Measurements from ENCODE around the gene SRSF11. TPM values are rescaled to one million over a fixed set of nuclear protein-coding genes. Genes with fewer than 3 reads are reported as not detected.

The SRSF11 gene
- total and polyA plus RNA-seq, 2 of the 4 experiments (the other 2 are of a cell fraction): 94.5 to 149 TPM

- no peak overlapping the region for H4K8ac ChIP-seq (ENCODE audit: low read depth in 2 of 2, low read length in 2 of 2)
- peaks cover 9% of the 10 kb centered on the region in 2 experiments; a peak in 3 of 4 replicates for H3K79me1 ChIP-seq (ENCODE audit: low read depth in 1 of 2, low read length in 2 of 2)
- no peaks in the 10 kb centered on the region for H3K9me1 ChIP-seq (ENCODE audit: insufficient read depth, low read length)
- H3K4ac ChIP-seq (ENCODE audit: low read depth, low read length): no peak overlapping the region
- in situ Hi-C loops (cut with MboI; ENCODE audit: low sequenced_read_pairs): loop anchor here (10.0 kb wide), 1 partner anchor 807 kb away; no protein-coding TSS in a partner anchor
- H2BK20ac ChIP-seq (ENCODE audit: low read depth, low read length): no peak overlapping the region
- H3K23ac ChIP-seq (ENCODE audit: low read depth, low read length): no peak overlapping the region
- no peak overlapping the region for H4K91ac ChIP-seq (ENCODE audit: insufficient read depth, low read depth, low read length)
- H2AK5ac ChIP-seq (ENCODE audit: low read depth, low read length): no peak overlapping the region
- H3K18ac ChIP-seq (ENCODE audit: low read depth, low read length): no peak overlapping the region
- no peak overlapping the region for H3K4me2 ChIP-seq (ENCODE audit: low read depth, low read length)
- dilution Hi-C loops (cut with HindIII; ENCODE audit: low sequenced_read_pairs, unreplicated experiment): no loop called here
- BruUV-seq (replicated peaks): no TSS peak
- H4K5ac ChIP-seq (ENCODE audit: low read depth, low read length): no peak overlapping the region
- CTCF ChIA-PET: no interaction called here
- no peak overlapping the region for H2BK5ac ChIP-seq (ENCODE audit: low read depth, low read length, poor library complexity, severe bottlenecking)
- no peak for DNase-seq
- H3K27me3 ChIP-seq (ENCODE audit: control insufficient read depth, insufficient read depth, low read length): no peaks in the 10 kb centered on the region
- ATAC-seq (ENCODE audit: low read depth): no peak
- H3K36me3 ChIP-seq (ENCODE audit: control insufficient read depth, insufficient read depth, low read length): peaks cover 46% of the 10 kb centered on the region
- POLR2A ChIA-PET (ENCODE audit: unreplicated experiment): no interaction called here
- no peak overlapping the region for H3K4me3 ChIP-seq (ENCODE audit: insufficient read depth, low read depth, low read length)
- no peak overlapping the region for H3K14ac ChIP-seq (replicated peaks; ENCODE audit: low read depth, low read length)
- no peak overlapping the region for H3K56ac ChIP-seq (ENCODE audit: extremely low read depth, insufficient read depth, low read length)
- no peaks in the 10 kb centered on the region for H3K9me3 ChIP-seq (ENCODE audit: control insufficient read depth, insufficient read depth, low read length)
- H2AK9ac ChIP-seq (replicated peaks; ENCODE audit: low read depth, low read length, poor library complexity): no peak overlapping the region
- no peak overlapping the region for H3K9ac ChIP-seq (ENCODE audit: low read depth, low read length)
- no peaks in the 10 kb centered on the region for H3K4me1 ChIP-seq (ENCODE audit: control insufficient read depth, insufficient read depth, low read length)
- H2AFZ ChIP-seq (replicated peaks; ENCODE audit: low read length, poor library complexity): no peak overlapping the region
- TF ChIP-seq POLR2A (IDR thresholded peaks at IDR 0.05; ENCODE audit: low read depth, low read length): no peak
- no peak for TF ChIP-seq RCOR1 (IDR thresholded peaks at IDR 0.05; ENCODE audit: insufficient replicate concordance, low read length)
- TF ChIP-seq MXI1 (IDR thresholded peaks at IDR 0.05; ENCODE audit: borderline replicate concordance, low read depth, low read length): no peak
- TF ChIP-seq ELK1 (IDR thresholded peaks at IDR 0.05; ENCODE audit: borderline replicate concordance, low read depth, low read length): no peak
- TF ChIP-seq, protein P1, sequence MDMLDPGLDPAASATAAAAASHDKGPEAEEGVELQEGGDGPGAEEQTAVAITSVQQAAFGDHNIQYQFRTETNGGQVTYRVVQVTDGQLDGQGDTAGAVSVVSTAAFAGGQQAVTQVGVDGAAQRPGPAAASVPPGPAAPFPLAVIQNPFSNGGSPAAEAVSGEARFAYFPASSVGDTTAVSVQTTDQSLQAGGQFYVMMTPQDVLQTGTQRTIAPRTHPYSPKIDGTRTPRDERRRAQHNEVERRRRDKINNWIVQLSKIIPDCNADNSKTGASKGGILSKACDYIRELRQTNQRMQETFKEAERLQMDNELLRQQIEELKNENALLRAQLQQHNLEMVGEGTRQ (IDR thresholded peaks at IDR 0.05; ENCODE audit: low read depth, low read length): no peak
- TF ChIP-seq CEBPB (IDR thresholded peaks at IDR 0.05; ENCODE audit: low read depth, low read length): no peak
- no peak for TF ChIP-seq RAD21 (IDR thresholded peaks at IDR 0.05; ENCODE audit: low read length)
- TF ChIP-seq RFX5 (IDR thresholded peaks at IDR 0.05; ENCODE audit: low read depth, low read length): no peak
- no peak overlapping the region for H2BK120ac ChIP-seq (ENCODE audit: low read depth, low read length)
- H2BK15ac ChIP-seq (ENCODE audit: low read depth, low read length): no peak overlapping the region
- intact Hi-C loops (cut with micrococcal nuclease): loop anchor here (2.0 kb wide), 1 partner anchor 17 kb away; no protein-coding TSS in a partner anchor
- no peak overlapping the region for H3K27ac ChIP-seq (ENCODE audit: insufficient read depth, low read length)
- no peaks in the 10 kb centered on the region; the same call in 1 of the 2 replicates for H4K20me1 ChIP-seq (ENCODE audit: insufficient read depth, low read length)
Measured at GRCh38 chr1:70247768-70248167, 26.6 kb downstream of the SRSF11 start.
